Measurements from ENCODE around the gene SYT1.

DNA sequence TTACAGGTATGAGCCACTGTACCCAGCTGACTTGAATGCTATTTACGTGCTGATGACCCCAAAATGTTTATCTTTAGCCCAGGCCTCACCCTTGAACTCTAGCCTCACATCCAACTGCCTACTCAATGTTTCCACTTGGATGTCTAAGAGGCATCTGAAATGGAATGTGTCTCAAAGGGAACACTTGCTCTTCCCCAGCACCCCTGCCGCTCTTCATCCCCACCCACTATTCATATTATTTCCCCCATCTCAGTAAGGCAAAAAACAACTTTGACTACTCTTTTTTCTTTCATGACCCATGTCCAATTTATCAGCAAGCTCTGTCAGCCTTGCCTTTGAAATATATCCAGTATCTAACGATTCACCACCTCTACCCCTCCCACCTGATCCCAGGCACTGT lies 621.6 kb downstream of the SYT1 start:
- TF ChIP-seq, protein P1, sequence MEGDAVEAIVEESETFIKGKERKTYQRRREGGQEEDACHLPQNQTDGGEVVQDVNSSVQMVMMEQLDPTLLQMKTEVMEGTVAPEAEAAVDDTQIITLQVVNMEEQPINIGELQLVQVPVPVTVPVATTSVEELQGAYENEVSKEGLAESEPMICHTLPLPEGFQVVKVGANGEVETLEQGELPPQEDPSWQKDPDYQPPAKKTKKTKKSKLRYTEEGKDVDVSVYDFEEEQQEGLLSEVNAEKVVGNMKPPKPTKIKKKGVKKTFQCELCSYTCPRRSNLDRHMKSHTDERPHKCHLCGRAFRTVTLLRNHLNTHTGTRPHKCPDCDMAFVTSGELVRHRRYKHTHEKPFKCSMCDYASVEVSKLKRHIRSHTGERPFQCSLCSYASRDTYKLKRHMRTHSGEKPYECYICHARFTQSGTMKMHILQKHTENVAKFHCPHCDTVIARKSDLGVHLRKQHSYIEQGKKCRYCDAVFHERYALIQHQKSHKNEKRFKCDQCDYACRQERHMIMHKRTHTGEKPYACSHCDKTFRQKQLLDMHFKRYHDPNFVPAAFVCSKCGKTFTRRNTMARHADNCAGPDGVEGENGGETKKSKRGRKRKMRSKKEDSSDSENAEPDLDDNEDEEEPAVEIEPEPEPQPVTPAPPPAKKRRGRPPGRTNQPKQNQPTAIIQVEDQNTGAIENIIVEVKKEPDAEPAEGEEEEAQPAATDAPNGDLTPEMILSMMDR (conservative IDR thresholded peaks at IDR 0.05 in 1 of 2, IDR thresholded peaks at IDR 0.05 in 1 of 2; ENCODE audit: low read depth in 1 of 2, low read length in 2 of 2) = no peak
- no peak for TF ChIP-seq EZH2 (IDR thresholded peaks at IDR 0.05; ENCODE audit: low read length, missing control alignments)
